Upper lobe of right lung (tissue), 1 donor: Measurements from ENCODE around the gene RIPOR3. TPM values are rescaled to one million over a fixed set of nuclear protein-coding genes. Genes with fewer than 3 reads are reported as not detected.

ENCODE experiments used
- ATAC-seq: fragments of 200-7000 bp; cut with Tn5 transposase; one replicate; pipeline ENCODE4 v1.9.1; 2020; ENCODE audit warnings: mild to moderate bottlenecking, moderate library complexity
- DNase-seq: peaks from one replicate; pipeline ENCODE4 v3.0.0-alpha.2; 2020
- H3K27ac ChIP-seq: fragments of 200-600 bp; one replicate; pipeline ENCODE4 v1.8.0; 2022
- H3K27me3 ChIP-seq: fragments of 200-600 bp; one replicate; pipeline ENCODE4 v1.8.0; 2022; ENCODE audit warnings: mild to moderate bottlenecking
- H3K36me3 ChIP-seq: fragments of 200-600 bp; one replicate; pipeline ENCODE4 v1.8.0; 2022
- H3K4me1 ChIP-seq: fragments of 200-600 bp; one replicate; pipeline ENCODE4 v1.8.0; 2022
- H3K4me3 ChIP-seq: fragments of 200-600 bp; one replicate; pipeline ENCODE4 v1.8.0; 2022; ENCODE audit warnings: mild to moderate bottlenecking
- H3K9me3 ChIP-seq: fragments of 200-600 bp; one replicate; pipeline ENCODE4 v1.8.0; 2022
- intact Hi-C: fragments of 100-400 bp; cut with DNase I; formaldehyde crosslinking; loops from one replicate; pipeline ENCODE4 v1.11.0; 2022
- total RNA-seq: library from RNA; stranded (reverse); fragmentation: NEBNext Ultra II Directional; extraction: Animal tissue kit (Norgen Biotek cat#: 25700); gene quantifications from one replicate; pipeline ENCODE4 v1.2.1, GENCODE V29; 2021
- TF ChIP-seq, protein P1 (sequence below): fragments of 200-600 bp; IDR thresholded peaks from one replicate; pipeline ENCODE4 v1.8.0; 2022; ENCODE audit warnings: antibody characterized with exemption
- donor health status: DM: no; HTN: yes; CAD: no; lungs with severe emphysema.

The RIPOR3 gene
- total RNA-seq, 1 donor from 2014 or later = 6.8 TPM

DNA sequence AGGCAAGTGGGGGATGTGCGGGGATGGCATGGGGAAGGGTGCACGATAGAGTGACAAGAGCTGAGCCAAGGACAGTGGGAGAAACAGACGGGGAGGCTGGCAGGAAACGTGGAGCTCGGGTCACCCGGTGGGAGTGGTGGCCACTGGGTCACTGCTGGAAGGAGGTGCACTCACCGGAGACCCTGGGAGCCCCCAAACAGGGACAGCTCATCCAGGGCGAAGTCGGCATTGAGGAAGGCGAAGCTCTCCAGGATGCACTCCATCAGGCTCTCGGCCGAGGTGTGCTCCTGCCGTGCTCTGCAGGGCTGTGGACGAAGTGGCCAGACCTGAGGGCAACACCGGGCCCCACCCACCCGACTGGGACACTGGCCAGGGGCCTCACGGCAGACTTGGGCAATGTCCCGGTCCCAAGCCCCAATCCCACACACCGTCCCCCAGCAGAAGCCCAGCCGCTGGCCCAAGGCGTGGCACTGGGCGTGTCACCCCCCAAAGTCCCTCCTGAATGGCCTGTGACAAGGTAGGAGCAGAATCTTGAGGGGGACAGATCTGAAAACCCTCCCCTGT, 93.9 kb downstream of the RIPOR3 start:
- TF ChIP-seq, protein P1, sequence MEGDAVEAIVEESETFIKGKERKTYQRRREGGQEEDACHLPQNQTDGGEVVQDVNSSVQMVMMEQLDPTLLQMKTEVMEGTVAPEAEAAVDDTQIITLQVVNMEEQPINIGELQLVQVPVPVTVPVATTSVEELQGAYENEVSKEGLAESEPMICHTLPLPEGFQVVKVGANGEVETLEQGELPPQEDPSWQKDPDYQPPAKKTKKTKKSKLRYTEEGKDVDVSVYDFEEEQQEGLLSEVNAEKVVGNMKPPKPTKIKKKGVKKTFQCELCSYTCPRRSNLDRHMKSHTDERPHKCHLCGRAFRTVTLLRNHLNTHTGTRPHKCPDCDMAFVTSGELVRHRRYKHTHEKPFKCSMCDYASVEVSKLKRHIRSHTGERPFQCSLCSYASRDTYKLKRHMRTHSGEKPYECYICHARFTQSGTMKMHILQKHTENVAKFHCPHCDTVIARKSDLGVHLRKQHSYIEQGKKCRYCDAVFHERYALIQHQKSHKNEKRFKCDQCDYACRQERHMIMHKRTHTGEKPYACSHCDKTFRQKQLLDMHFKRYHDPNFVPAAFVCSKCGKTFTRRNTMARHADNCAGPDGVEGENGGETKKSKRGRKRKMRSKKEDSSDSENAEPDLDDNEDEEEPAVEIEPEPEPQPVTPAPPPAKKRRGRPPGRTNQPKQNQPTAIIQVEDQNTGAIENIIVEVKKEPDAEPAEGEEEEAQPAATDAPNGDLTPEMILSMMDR = no peak
- peak; percentile 8 for ATAC-seq
- no peak overlapping the region for H3K27ac ChIP-seq
- H3K36me3 ChIP-seq = no peaks in the 10 kb centered on the region
- intact Hi-C loops = no loop called here
- H3K4me3 ChIP-seq = no peak overlapping the region
- H3K4me1 ChIP-seq = peaks cover 15% of the 10 kb centered on the region
- no peaks in the 10 kb centered on the region for H3K9me3 ChIP-seq
- DNase-seq = no peak
- no peaks in the 10 kb centered on the region for H3K27me3 ChIP-seq

GRCh38 chr20:50596694-50597021, 94.7 kb downstream of the RIPOR3 start:
- no peak overlapping the region for H3K4me3 ChIP-seq
- peaks cover 23% of the 10 kb centered on the region for H3K4me1 ChIP-seq
- H3K27me3 ChIP-seq = no peaks in the 10 kb centered on the region
- DNase-seq (no peak), ATAC-seq (no peak)
- no peaks in the 10 kb centered on the region for H3K9me3 ChIP-seq
- intact Hi-C loops = no loop called here
- H3K27ac ChIP-seq = no peak overlapping the region
- H3K36me3 ChIP-seq = no peaks in the 10 kb centered on the region
- TF ChIP-seq, protein P1 = no peak

GRCh38 chr20:50595988-50596693, 95.2 kb downstream of the RIPOR3 start:
- TF ChIP-seq, protein P1 = no peak
- Histone ChIP-seq H3K4me3 (no peak overlapping the region), H3K27me3 (no peaks in the 10 kb centered on the region), H3K27ac (no peak overlapping the region), H3K4me1 (peaks cover 27% of the 10 kb centered on the region), H3K9me3 (no peaks in the 10 kb centered on the region), H3K36me3 (no peaks in the 10 kb centered on the region)
- DNase-seq (no peak), ATAC-seq (peak; percentile 37)
- intact Hi-C loops = no loop called here

- H3K4me3 ChIP-seq = no peak overlapping the region
- H3K9me3 ChIP-seq = no peaks in the 10 kb centered on the region
- no peak for ATAC-seq
- TF ChIP-seq, protein P1 = no peak
- H3K36me3 ChIP-seq = no peaks in the 10 kb centered on the region
- no peak for DNase-seq
- no peak overlapping the region for H3K27ac ChIP-seq
- intact Hi-C loops = no loop called here
- no peaks in the 10 kb centered on the region for H3K27me3 ChIP-seq
- H3K4me1 ChIP-seq = peaks cover 27% of the 10 kb centered on the region
Measured at GRCh38 chr20:50595433-50595895, 95.9 kb downstream of the RIPOR3 start.

- no peak overlapping the region for H3K27ac ChIP-seq
- TF ChIP-seq, protein P1 = no peak
- H3K4me3 ChIP-seq = no peak overlapping the region
- ATAC-seq = peak; percentile 29
- no peaks in the 10 kb centered on the region for H3K9me3 ChIP-seq
- H3K4me1 ChIP-seq = peaks cover 27% of the 10 kb centered on the region
- H3K36me3 ChIP-seq = peaks cover 4% of the 10 kb centered on the region
- no peak for DNase-seq
- H3K27me3 ChIP-seq = no peaks in the 10 kb centered on the region
- intact Hi-C loops = no loop called here
Measured at GRCh38 chr20:50594591-50595432, 96.5 kb downstream of the RIPOR3 start.
